ENCODE data around the gene SLC2A1.

DNA sequence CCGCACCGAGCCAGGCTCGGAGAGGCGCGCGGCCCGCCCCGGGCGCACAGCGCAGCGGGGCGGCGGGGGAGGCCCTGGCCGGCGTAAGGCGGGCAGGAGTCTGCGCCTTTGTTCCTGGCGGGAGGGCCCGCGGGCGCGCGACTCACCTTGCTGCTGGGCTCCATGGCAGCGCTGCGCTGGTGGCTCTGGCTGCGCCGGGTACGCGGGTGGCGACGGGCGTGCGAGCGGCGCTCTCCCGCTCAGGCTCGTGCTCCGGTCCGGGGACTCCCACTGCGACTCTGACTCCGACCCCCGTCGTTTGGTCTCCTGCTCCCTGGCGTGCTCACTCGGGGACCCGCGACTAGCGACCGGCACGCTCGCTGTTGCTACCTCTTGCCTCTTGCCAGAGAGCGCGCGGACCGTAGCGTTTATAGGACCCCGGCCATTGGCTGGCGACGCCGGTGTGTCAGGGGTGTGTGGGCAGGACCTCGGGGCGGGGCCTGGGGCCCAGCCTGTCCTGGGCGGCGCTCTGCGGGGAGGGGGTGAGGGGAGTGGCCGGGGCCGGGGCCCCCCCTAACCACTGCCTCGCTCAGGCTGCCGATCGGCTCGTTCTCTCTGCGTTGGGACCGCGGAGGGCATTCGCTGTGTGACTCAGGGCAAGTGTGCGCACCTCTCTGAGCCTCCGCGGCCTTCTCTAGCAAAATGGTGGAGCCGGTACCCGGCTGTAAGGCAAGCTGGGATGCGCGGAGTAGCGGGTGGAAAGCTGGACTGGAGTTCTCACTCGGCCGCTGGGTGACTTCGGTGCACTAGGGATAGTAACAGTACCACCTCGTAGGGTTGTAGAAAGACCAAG, at the start of gene SLC2A1:
- TF ChIP-seq CTCF (conservative IDR thresholded peaks at IDR 0.05) (no peak), ZFX (IDR thresholded peaks at IDR 0.05) (peak; percentile 64; the same call in 1 of the 2 replicates)

All from C4-2B (cell line).